Activated CD4-positive, alpha-beta T cell treated with anti-CD3 and anti-CD28 coated beads, Interleukin-2, amount 50 U/mL, for 16 hours (primary cell): ENCODE measurements around the gene ITGB8.
"Not testable (repeated sequence)": the region's sequence is repeated elsewhere in the genome, so short reads cannot be mapped to it uniquely, and the experiment has no call there.

Source experiments
- DNase-seq: peaks from one replicate; pipeline ENCODE4 v3.0.0-alpha.2; 2020

The ITGB8 gene

GRCh38 chr7:20389192-20389591 lies 58.5 kb downstream of the ITGB8 start:
- not testable (repeated sequence) for DNase-seq

- no peak for DNase-seq
Measured at GRCh38 chr7:20393021-20393610, 62.4 kb downstream of the ITGB8 start.

DNA sequence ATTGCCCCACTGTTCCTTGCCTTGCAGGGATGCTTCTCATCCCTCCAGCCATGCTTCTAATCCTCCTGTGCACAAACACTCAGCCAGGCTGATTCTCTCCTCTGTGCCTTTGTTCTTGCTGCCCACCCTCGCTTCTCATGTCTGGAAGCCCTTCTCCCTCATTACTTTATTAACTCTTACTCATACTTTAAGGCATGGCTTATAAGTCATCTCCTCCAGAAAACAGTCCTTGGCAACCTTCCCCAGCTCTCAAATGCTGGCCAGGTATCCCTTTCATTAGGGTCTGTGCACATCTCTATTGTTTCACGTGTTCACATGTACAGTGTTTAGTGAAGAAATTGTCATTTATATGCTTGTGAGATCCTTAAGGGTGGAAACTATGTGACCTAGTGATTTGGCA lies 62.9 kb downstream of the ITGB8 start:
- DNase-seq = no peak

GRCh38 chr7:20394284-20394683 lies 63.6 kb downstream of the ITGB8 start:
- DNase-seq = no peak

GRCh38 chr7:20395104-20395503 lies 64.4 kb downstream of the ITGB8 start:
- DNase-seq = no peak

DNA sequence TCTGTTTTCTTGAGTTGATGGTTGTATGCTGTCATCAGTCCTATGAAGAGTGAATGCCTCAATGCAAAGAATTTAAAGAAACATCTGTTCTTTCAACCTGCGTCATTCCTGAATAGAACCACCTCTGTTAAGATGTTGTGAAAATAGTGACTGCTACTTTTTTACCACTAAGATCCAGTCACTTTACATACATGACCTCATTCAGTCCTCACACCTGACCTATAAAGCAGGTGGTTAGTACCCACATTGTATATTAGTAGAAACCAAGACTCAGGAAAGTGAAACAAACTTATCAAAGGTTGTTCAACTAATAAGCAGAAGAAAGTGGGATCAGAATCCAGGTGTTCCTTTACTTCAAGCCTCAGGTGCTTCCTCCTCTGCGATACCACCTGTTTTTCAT lies 64.8 kb downstream of the ITGB8 start:
- no peak for DNase-seq

DNA sequence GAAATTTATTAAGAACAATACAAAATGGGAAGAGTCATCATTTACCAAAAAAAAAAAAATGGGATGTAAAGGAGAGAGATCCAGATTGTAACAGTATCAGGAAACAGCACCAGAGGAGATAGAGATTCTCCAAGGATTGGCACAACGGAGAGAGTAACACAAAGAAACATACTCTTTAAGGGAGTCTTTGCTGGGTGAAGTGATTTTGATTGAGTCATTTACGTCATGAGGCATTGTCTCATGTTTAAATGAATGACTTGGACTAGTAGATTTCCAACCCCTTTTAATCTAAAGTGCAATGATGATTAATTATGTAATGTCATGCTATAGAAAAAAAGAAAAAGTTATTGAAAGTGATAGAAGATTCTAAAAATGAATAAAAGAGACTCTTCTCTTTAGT lies 68.8 kb downstream of the ITGB8 start:
- DNase-seq = no peak

- no peak for DNase-seq
Measured at GRCh38 chr7:20401861-20402746, 71.4 kb downstream of the ITGB8 start.

GRCh38 chr7:20402747-20403230 lies 72.1 kb downstream of the ITGB8 start:
- no peak for DNase-seq

DNA sequence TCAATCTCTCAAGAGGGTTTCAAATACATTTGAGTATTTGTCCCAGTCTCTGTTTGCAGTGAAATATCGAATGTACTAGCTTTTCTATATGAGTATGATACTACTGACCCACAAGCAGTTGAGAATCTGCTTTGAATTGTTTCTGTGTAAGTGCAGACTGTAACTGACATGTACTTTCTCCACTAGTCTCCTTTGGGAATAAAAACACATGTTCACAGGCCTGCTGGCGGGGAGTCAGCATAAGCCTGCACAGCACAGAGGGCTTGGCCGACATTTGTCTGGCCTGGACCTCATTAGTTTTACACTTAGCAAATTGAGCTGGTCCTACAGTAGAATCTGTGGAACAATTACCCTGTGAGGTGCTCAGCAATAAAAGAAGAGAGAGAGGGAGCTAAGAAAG lies 72.6 kb downstream of the ITGB8 start:
- DNase-seq = no peak

- no peak for DNase-seq
Measured at GRCh38 chr7:20404320-20404719, 73.6 kb downstream of the ITGB8 start.

DNA sequence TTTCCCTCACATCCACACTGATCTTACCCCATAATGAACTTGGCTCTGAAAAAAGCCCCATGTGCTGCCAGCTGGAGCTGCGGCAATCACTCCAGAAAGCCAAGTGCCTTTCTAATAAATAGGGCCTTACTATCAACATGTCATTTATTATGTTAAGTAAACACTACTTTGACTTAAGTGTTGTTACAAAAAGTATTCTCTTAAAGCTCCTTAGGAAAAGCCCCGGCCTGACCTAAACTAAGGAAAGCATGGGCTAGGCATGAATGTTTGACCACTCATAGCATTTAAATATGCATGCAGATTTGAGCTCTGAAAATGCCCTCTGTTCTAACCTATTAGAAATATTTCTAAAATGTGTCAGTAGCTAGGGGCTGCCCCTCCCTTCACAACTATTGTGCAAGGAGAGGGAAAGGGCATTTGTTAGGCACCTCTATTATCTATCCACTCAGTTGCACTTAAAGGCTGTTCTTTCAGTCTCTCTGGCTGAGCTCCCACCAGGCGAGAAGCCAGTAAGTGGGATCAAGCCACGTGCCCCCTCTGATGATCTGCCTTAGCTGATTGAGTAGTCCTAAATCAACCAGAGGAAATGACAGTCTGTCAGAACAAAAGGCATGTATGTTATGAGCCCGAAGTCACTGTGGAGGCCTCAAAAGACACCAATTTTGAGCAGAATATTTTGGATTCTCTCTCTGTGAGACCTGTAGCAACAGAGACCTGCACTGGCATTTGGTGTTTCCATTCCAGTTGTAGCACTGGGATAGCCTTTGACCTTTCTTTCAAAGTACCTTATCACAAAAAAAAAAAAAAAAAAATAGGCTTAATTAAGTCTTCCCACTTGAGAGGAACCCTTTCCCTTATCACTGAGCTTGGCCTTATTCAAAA lies 77.1 kb downstream of the ITGB8 start:
- DNase-seq = no peak

GRCh38 chr7:20408467-20408826 lies 77.7 kb downstream of the ITGB8 start:
- DNase-seq = no peak

DNA sequence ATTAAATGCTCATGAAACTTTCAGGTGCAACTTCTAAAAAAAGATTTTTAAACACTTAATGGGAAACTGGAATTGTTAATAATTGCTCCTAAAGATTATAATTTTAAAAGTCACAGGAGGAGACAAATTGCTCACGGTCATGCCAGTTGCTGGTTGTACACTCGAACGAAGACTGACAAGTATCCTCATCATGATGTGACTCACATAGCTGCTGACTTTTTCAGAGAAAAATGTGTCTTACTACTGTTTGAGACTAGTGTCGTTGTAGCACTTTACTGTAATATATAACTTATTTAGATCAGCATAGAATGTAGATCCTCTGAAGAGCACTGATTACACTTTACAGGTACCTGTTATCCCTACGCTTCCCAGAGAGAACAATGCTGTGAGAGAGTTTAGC lies 79.3 kb downstream of the ITGB8 start:
- DNase-seq = no peak

DNA sequence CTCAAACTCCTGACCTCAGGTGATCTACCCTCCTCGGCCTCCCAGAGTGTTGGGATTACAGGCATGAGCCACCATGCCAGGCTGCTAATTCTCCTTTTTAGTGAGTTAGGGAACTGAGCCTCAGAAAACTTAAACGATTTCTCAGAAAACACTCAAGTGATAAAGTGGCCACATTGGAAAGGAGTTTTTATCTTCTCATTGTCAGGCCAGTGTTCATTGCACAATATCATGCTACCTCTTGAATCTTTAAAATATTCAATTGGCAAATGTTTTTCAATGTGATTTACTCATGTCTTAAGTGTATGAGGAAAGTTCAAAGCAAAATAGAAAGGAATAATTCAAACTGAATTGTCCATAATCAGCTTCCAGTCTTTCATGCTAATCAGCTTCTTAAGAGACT lies 80.7 kb downstream of the ITGB8 start:
- DNase-seq = no peak

- DNase-seq = no peak
Measured at GRCh38 chr7:20412032-20412431, 81.3 kb downstream of the ITGB8 start.

DNA sequence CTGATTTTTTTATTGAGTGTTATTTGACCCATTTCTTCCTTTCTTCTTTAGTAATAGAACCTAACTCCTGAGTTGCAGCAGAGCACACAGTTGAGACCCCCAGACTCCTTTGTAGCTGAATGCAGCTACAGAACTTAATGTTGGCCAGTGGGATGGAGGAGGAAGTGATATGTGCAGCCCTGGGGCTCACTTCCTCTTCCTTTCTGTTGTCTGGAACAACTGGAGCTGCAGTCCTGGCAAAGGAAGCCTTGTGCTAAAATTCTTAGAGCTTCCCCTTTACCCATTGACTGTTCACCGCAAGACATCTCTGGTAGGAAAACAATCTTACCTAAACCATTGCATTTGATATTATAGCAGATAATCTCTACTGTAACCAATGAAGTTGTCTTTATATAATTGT lies 86.6 kb downstream of the ITGB8 start:
- no peak for DNase-seq

DNA sequence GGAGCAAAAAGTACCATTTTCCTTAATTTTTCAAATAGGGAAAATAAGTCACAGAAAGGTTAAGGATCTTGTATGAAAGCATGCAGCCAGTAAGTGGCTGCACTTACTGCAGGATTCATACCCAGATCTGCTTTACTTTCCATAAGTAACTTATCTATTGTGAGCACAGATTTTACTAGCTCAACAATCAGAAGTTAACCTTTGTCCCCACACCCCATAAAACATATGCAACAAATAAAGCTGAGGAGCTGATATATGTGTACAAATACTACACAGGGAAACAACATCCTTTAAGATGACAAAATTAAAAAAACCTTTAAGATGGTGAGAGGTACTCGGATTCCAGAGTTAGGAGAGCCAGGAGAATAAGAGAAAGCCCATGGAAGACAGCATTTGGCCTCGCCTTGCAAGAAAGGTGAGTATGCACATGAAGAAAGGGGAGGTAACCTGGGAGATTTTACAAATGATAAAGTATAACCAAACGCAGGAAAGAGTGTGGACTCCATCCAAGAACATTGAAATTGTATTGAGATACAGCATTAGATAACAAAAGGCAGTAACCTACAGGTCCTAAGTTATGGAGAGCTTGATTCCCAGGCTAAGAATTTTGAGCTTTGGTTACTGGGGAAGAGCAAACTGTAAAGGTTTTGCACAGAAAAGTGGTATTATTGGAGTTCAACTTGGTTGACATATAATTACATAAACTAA lies 87.1 kb downstream of the ITGB8 start:
- no peak for DNase-seq

DNA sequence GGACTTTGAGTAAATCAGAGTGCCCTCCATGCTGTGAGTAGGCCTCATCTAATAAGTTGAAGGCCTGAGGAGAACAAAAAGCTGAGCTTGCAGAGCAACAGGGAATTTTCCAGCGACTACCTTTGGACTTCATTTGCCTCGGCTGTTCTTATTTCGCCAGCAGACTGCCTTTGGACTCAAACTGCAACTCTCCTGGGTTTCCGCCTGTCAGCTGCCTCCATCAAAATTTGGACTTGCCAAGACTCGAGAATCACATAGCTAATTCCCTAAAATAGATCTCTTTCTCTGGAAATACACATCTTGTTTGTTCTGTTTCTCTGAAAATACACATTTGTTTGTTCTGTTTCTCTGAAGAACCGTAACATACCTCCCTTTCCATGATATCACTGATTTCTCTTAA lies 93.8 kb downstream of the ITGB8 start:
- no peak for DNase-seq

- DNase-seq = no peak
Measured at GRCh38 chr7:20430664-20431063, 100.0 kb downstream of the ITGB8 start.

DNA sequence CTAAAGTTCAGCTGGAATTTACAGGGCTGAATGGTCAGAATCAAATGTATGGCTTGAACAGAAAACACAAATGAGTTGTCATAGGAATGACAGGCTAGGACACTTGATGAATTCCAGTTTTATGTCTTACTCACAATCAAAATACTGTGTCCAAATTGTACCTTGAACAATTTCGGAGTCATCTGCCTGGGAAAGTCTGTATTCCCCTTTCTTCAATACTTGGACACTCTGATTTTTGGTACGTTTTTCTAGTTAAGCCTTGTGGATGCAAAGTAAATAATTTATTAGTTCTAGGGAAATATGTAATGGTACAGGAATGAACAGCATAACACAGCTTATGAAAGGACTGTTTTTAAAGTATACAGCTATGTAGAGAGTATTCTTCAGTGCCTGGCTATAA lies 100.4 kb downstream of the ITGB8 start:
- DNase-seq = no peak

GRCh38 chr7:20432071-20432470 lies 101.4 kb downstream of the ITGB8 start:
- DNase-seq = no peak

- DNase-seq = no peak
Measured at GRCh38 chr7:20435305-20435704, 104.6 kb downstream of the ITGB8 start.
